A549 (cell line): Measurements from ENCODE around the gene IRAG1.

Experiments
- CTCF ChIP-seq: fragments of >200 bp; sonication (Bioruptor Twin); formaldehyde crosslinking; IDR thresholded peaks from 3 replicates; pipeline ENCODE4 v1.5.1; 2016
- EP300 ChIP-seq, 2 experiments: fragments of >200 bp; sonication (Bioruptor Twin); formaldehyde crosslinking; IDR thresholded peaks; 2 replicates in 1 of 2; 3 replicates in 1 of 2; pipeline ENCODE4 v1.6.1; 2016 to 2017
- JUN ChIP-seq, 2 experiments: fragments of >200 bp; sonication (Bioruptor Twin); formaldehyde crosslinking; IDR thresholded peaks; 2 replicates in 1 of 2; 3 replicates in 1 of 2; pipeline ENCODE4 v1.6.1; 2016 to 2017
- KDM1A ChIP-seq: fragments of 200-600 bp; sonication (generic); IDR thresholded peaks from 2 replicates; pipeline ENCODE4 v1.6.1; 2016; ENCODE audit warnings: low read depth, mild to moderate bottlenecking
- POLR2A ChIP-seq: IDR thresholded peaks from 2 replicates; pipeline ENCODE4 v1.6.1; 2012; ENCODE audit warnings: mild to moderate bottlenecking, low read length
- RNF2 ChIP-seq: fragments of 200-600 bp; sonication (generic); IDR thresholded peaks from 2 replicates; pipeline ENCODE4 v1.6.1; 2016; ENCODE audit warnings: low read depth, mild to moderate bottlenecking, antibody characterized with exemption, moderate library complexity, borderline replicate concordance
- ZC3H11A ChIP-seq: fragments of 450-650 bp; IDR thresholded peaks from 2 replicates; pipeline ENCODE4 v1.6.1; 2014; ENCODE audit warnings: antibody characterized with exemption, mild to moderate bottlenecking

- TF ChIP-seq CTCF (no peak), JUN (IDR thresholded peaks at IDR 0.05) (no peak), KDM1A (no peak), EP300 (IDR thresholded peaks at IDR 0.05) (no peak), ZC3H11A (no peak), RNF2 (no peak), POLR2A (no peak)
These were observed 24.1 kb downstream of the IRAG1 start for GRCh38 chr11:10669258-10670033.
